GM23338 (cell line): ENCODE results near the gene HS6ST2. TPM values are rescaled to one million over a fixed set of nuclear protein-coding genes. Genes with fewer than 3 reads are reported as not detected.
A peak's percentile ranks its signal among the peaks of the same experiment; 100 is the strongest.

Source experiments
- ATAC-seq: fragments of 200-7000 bp; cut with Tn5 transposase; 3 replicates; pipeline ENCODE4 v1.9.1; 2020
- DNase-seq: peaks from one replicate; pipeline ENCODE4 v3.0.0-alpha.2; 2015; ENCODE audit warnings: low spot score
- H2AFZ ChIP-seq: fragments of 200-600 bp; sonication (generic); 2 replicates; pipeline ENCODE4 v1.8.0; 2016; ENCODE audit warnings: antibody characterized with exemption, mild to moderate bottlenecking, moderate library complexity
- H3F3A ChIP-seq: fragments of 200-600 bp; sonication (generic); replicated peaks from 2 replicates; pipeline ENCODE4 v1.8.0; 2017; ENCODE audit warnings: antibody characterized with exemption, mixed run types, low read depth
- H3K27ac ChIP-seq: fragments of 200-600 bp; sonication (generic); 2 replicates; pipeline ENCODE4 v1.6.1; 2016; ENCODE audit warnings: low read depth
- H3K27me3 ChIP-seq: fragments of 200-600 bp; sonication (generic); 2 replicates; pipeline ENCODE4 v1.8.0; 2016; ENCODE audit warnings: mild to moderate bottlenecking, mixed run types, moderate library complexity; ENCODE audit not compliant: insufficient read depth
- H3K36me3 ChIP-seq: fragments of 200-600 bp; sonication (generic); 2 replicates; pipeline ENCODE4 v1.8.0; 2016; ENCODE audit warnings: mild to moderate bottlenecking; ENCODE audit not compliant: insufficient read depth
- H3K4me1 ChIP-seq: fragments of 200-600 bp; sonication (generic); 2 replicates; pipeline ENCODE4 v1.8.0; 2016; ENCODE audit warnings: mild to moderate bottlenecking, moderate library complexity; ENCODE audit not compliant: insufficient read depth
- H3K4me2 ChIP-seq: fragments of 200-600 bp; sonication (generic); 2 replicates; pipeline ENCODE4 v1.7.1; 2017; ENCODE audit warnings: mixed run types
- H3K4me3 ChIP-seq: fragments of 200-600 bp; sonication (generic); 2 replicates; pipeline ENCODE4 v1.6.1; 2016; ENCODE audit warnings: mixed run types
- H3K79me2 ChIP-seq: fragments of 200-600 bp; sonication (generic); replicated peaks from 2 replicates; pipeline ENCODE4 v1.8.0; 2017; ENCODE audit warnings: mild to moderate bottlenecking; ENCODE audit not compliant: insufficient read depth
- H3K9me2 ChIP-seq: fragments of 200-600 bp; sonication (generic); 2 replicates; pipeline ENCODE4 v1.8.0; 2017; ENCODE audit not compliant: insufficient read depth
- H4K20me1 ChIP-seq: fragments of 200-600 bp; sonication (generic); replicated peaks from 2 replicates; pipeline ENCODE4 v1.8.0; 2017; ENCODE audit warnings: mild to moderate bottlenecking; ENCODE audit not compliant: insufficient read depth
- H3K27ac Mint-ChIP-seq: 2 replicates; pipeline ENCODE4 v1.8.0; 2020; ENCODE audit warnings: inconsistent platforms, mild to moderate bottlenecking, moderate library complexity, mixed read lengths
- H3K27me3 Mint-ChIP-seq: 3 replicates; pipeline ENCODE4 v1.8.0; 2022; ENCODE audit warnings: low read depth, mild to moderate bottlenecking, moderate library complexity, mixed read lengths, inconsistent platforms; ENCODE audit not compliant: insufficient read depth, poor library complexity
- H3K36me3 Mint-ChIP-seq: 3 replicates; pipeline ENCODE4 v1.8.0; 2021; ENCODE audit warnings: low read depth, mild to moderate bottlenecking, inconsistent platforms, moderate library complexity, mixed read lengths
- H3K4me1 Mint-ChIP-seq: 3 replicates; pipeline ENCODE4 v1.8.0; 2020; ENCODE audit warnings: mild to moderate bottlenecking, inconsistent platforms, mixed read lengths
- H3K4me3 Mint-ChIP-seq: 3 replicates; pipeline ENCODE4 v1.8.0; 2021; ENCODE audit warnings: moderate library complexity, mild to moderate bottlenecking, inconsistent platforms, mixed read lengths
- H3K9me3 Mint-ChIP-seq: 3 replicates; pipeline ENCODE4 v1.8.0; 2020; ENCODE audit warnings: moderate library complexity, mild to moderate bottlenecking, inconsistent platforms, mixed read lengths
- CREB1 ChIP-seq: fragments of 250-450 bp; sonication (Bioruptor Pico); IDR thresholded peaks from 2 replicates; pipeline ENCODE4 v1.5.0; 2020; ENCODE audit warnings: low read depth, mild to moderate bottlenecking, moderate library complexity
- EZH2 ChIP-seq: fragments of 200-600 bp; sonication (generic); IDR thresholded peaks from one replicate; pipeline ENCODE4 v1.8.0; 2017; ENCODE audit warnings: antibody characterized with exemption, mild to moderate bottlenecking, low read depth; ENCODE audit not compliant: unreplicated experiment
- EZH2phosphoT487 ChIP-seq: fragments of 200-600 bp; sonication (generic); IDR thresholded peaks from one replicate; pipeline ENCODE4 v1.8.1; 2018; ENCODE audit warnings: antibody characterized with exemption; ENCODE audit not compliant: unreplicated experiment
- JUNB ChIP-seq: IDR thresholded peaks from one replicate; pipeline ENCODE4 v1.6.1; 2016; ENCODE audit warnings: antibody characterized with exemption; ENCODE audit not compliant: unreplicated experiment
- POLR2AphosphoS5 ChIP-seq: IDR thresholded peaks from 2 replicates; pipeline ENCODE4 v1.6.1; 2016; ENCODE audit warnings: antibody characterized with exemption, low read depth
- ZNF114 ChIP-seq: fragments of 250-450 bp; sonication (Bioruptor Pico); IDR thresholded peaks from 2 replicates; pipeline ENCODE4 v1.5.0; 2020; ENCODE audit warnings: mild to moderate bottlenecking, moderate library complexity
- ZNF331 ChIP-seq: fragments of 250-450 bp; sonication (Bioruptor Pico); IDR thresholded peaks from 2 replicates; pipeline ENCODE4 v1.5.0; 2020; ENCODE audit warnings: low read depth, mild to moderate bottlenecking, moderate library complexity
- polyA plus RNA-seq: library from polyadenylated mRNA; unstranded; fragments of >200 nt; fragmentation: Nextera tagmentation; extraction: Ambion mirVana; gene quantifications from 2 replicates; pipeline ENCODE4 v1.2.1, GENCODE V29; 2016
- total RNA-seq: library from RNA; depleted of rRNA; stranded (reverse); fragments of >200 nt; shearing (Covaris generic); gene quantifications from 2 replicates; pipeline ENCODE4 v1.2.3, GENCODE V29; 2014
- TF ChIP-seq, protein P1 (sequence below): IDR thresholded peaks from one replicate; pipeline ENCODE4 v1.6.1; 2018; ENCODE audit warnings: antibody characterized with exemption; ENCODE audit not compliant: unreplicated experiment
- TF ChIP-seq, protein P2 (sequence below), 2 experiments: fragments of 200-600 bp in 1 of 2; sonication (generic) in 1 of 2; conservative IDR thresholded peaks; 2 replicates each; pipeline versions ENCODE4 v1.5.1 to v1.6.1; 2016 to 2017; ENCODE audit warnings: antibody characterized with exemption in 2 of 2, low read depth in 2 of 2, mild to moderate bottlenecking in 2 of 2, moderate library complexity in 1 of 2
- TF ChIP-seq, protein P3 (sequence below): IDR thresholded peaks from 2 replicates; pipeline ENCODE4 v1.6.1; 2016; ENCODE audit warnings: antibody characterized with exemption

HS6ST2 gene
- total and polyA plus RNA-seq, 2 experiments from 2014 or later = 0.82 to 4.8 TPM

- no peak overlapping the region for H3K27ac Mint-ChIP-seq
- peak; percentile 74 for ATAC-seq
- H3K36me3 Mint-ChIP-seq = no peaks in the 10 kb centered on the region
Observed at GRCh38 chrX:132748909-132749308, 209.5 kb downstream of the HS6ST2 start.

DNA sequence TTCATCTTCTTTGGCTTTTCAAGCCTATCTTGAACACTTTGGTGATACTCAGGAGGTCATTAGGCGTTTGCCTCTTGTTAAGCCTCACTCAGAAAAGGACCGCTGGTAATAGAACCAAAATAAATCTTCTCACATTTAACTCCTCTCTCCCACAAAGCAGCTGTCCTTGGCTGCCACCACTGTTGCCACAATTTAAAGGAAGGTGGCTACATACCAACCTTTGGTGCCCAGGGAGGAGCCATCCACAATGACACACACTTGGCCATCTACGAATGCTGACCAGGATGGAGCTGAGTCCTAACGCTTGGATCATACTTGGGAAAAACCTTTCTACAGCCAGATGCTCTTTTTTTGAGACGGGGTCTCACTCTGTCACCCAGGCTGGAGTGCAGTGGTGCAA, 210.2 kb downstream of the HS6ST2 start:
- Histone ChIP-seq H2AFZ (no peak overlapping the region), H3K79me2 (no peaks in the 10 kb centered on the region), H4K20me1 (no peaks in the 10 kb centered on the region), H3K4me1 (peaks cover 30% of the 10 kb centered on the region), H3K4me3 (no peak overlapping the region), H3F3A (no peaks in the 10 kb centered on the region), H3K9me2 (no peaks in the 10 kb centered on the region), H3K4me2 (no peak overlapping the region), H3K36me3 (no peaks in the 10 kb centered on the region), H3K27ac (no peak overlapping the region), H3K27me3 (peaks cover 22% of the 10 kb centered on the region)
- ATAC-seq (no peak), DNase-seq (no peak)
- H3K27me3 Mint-ChIP-seq = peaks cover 8% of the 10 kb centered on the region
- no peak overlapping the region for H3K4me3 Mint-ChIP-seq
- no peaks in the 10 kb centered on the region for H3K36me3 Mint-ChIP-seq
- no peaks in the 10 kb centered on the region for H3K9me3 Mint-ChIP-seq
- no peak overlapping the region for H3K27ac Mint-ChIP-seq
- H3K4me1 Mint-ChIP-seq = peaks cover 35% of the 10 kb centered on the region
- TF ChIP-seq, protein P1, sequence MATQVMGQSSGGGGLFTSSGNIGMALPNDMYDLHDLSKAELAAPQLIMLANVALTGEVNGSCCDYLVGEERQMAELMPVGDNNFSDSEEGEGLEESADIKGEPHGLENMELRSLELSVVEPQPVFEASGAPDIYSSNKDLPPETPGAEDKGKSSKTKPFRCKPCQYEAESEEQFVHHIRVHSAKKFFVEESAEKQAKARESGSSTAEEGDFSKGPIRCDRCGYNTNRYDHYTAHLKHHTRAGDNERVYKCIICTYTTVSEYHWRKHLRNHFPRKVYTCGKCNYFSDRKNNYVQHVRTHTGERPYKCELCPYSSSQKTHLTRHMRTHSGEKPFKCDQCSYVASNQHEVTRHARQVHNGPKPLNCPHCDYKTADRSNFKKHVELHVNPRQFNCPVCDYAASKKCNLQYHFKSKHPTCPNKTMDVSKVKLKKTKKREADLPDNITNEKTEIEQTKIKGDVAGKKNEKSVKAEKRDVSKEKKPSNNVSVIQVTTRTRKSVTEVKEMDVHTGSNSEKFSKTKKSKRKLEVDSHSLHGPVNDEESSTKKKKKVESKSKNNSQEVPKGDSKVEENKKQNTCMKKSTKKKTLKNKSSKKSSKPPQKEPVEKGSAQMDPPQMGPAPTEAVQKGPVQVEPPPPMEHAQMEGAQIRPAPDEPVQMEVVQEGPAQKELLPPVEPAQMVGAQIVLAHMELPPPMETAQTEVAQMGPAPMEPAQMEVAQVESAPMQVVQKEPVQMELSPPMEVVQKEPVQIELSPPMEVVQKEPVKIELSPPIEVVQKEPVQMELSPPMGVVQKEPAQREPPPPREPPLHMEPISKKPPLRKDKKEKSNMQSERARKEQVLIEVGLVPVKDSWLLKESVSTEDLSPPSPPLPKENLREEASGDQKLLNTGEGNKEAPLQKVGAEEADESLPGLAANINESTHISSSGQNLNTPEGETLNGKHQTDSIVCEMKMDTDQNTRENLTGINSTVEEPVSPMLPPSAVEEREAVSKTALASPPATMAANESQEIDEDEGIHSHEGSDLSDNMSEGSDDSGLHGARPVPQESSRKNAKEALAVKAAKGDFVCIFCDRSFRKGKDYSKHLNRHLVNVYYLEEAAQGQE = no peak
- TF ChIP-seq EZH2phosphoT487 = no peak
- TF ChIP-seq POLR2AphosphoS5 = no peak
- no peak for TF ChIP-seq CREB1
- TF ChIP-seq JUNB = no peak
- TF ChIP-seq, protein P2, sequence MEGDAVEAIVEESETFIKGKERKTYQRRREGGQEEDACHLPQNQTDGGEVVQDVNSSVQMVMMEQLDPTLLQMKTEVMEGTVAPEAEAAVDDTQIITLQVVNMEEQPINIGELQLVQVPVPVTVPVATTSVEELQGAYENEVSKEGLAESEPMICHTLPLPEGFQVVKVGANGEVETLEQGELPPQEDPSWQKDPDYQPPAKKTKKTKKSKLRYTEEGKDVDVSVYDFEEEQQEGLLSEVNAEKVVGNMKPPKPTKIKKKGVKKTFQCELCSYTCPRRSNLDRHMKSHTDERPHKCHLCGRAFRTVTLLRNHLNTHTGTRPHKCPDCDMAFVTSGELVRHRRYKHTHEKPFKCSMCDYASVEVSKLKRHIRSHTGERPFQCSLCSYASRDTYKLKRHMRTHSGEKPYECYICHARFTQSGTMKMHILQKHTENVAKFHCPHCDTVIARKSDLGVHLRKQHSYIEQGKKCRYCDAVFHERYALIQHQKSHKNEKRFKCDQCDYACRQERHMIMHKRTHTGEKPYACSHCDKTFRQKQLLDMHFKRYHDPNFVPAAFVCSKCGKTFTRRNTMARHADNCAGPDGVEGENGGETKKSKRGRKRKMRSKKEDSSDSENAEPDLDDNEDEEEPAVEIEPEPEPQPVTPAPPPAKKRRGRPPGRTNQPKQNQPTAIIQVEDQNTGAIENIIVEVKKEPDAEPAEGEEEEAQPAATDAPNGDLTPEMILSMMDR (conservative IDR thresholded peaks at IDR 0.05; ENCODE audit: low read depth in 2 of 2) = no peak

More at GRCh38 chrX:132748909-132749308, 209.5 kb downstream of the HS6ST2 start:
- Histone ChIP-seq H3K27ac (no peak overlapping the region), H3K4me1 (peaks cover 23% of the 10 kb centered on the region), H3K27me3 (peaks cover 19% of the 10 kb centered on the region), H3K9me2 (no peaks in the 10 kb centered on the region), H3K36me3 (no peaks in the 10 kb centered on the region), H3F3A (no peaks in the 10 kb centered on the region), H4K20me1 (no peaks in the 10 kb centered on the region), H2AFZ (no peak overlapping the region), H3K4me2 (peak overlapping the region; percentile 51; the same call in 1 of the 2 replicates), H3K4me3 (no peak overlapping the region), H3K79me2 (no peaks in the 10 kb centered on the region)
- TF ChIP-seq ZNF114 (no peak), CREB1 (no peak), POLR2AphosphoS5 (no peak), EZH2phosphoT487 (no peak), EZH2 (no peak), ZNF331 (CRISPR knock-in tag) (no peak)
- TF ChIP-seq, protein P3, sequence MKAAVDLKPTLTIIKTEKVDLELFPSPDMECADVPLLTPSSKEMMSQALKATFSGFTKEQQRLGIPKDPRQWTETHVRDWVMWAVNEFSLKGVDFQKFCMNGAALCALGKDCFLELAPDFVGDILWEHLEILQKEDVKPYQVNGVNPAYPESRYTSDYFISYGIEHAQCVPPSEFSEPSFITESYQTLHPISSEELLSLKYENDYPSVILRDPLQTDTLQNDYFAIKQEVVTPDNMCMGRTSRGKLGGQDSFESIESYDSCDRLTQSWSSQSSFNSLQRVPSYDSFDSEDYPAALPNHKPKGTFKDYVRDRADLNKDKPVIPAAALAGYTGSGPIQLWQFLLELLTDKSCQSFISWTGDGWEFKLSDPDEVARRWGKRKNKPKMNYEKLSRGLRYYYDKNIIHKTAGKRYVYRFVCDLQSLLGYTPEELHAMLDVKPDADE = no peak
- Mint-ChIP-seq H3K9me3 (no peaks in the 10 kb centered on the region), H3K4me1 (peaks cover 33% of the 10 kb centered on the region), H3K4me3 (no peak overlapping the region), H3K27me3 (peaks cover 8% of the 10 kb centered on the region)
- DNase-seq = peak; percentile 15
